CD8-positive, alpha-beta memory T cell (primary cell): ENCODE measurements around the gene CHRM4. TPM values are rescaled to one million over a fixed set of nuclear protein-coding genes. Genes with fewer than 3 reads are reported as not detected.

ENCODE experiments used
- CTCF ChIA-PET: fragments of 350-600 bp; sonication (Branson Sonifier 250); formaldehyde crosslinking; loops from one replicate; lab custom pipeline; 2021; ENCODE audit warnings: antibody characterized with exemption; lab: Charles Lee
- POLR2A ChIA-PET: fragments of 350-600 bp; sonication (Branson Sonifier 250); formaldehyde crosslinking; loops from one replicate; lab custom pipeline; 2021; ENCODE audit warnings: antibody characterized with exemption; lab: Charles Lee
- DNase-seq, 5 donors: peaks; one replicate each; pipeline versions ENCODE4 v3.0.0 to v3.0.0-alpha.2; 2020 to 2022; ENCODE audit warnings: mixed read lengths in 1 of 5
- H3K27ac ChIP-seq: one replicate; pipeline ENCODE4 v1.7.0; 2013; ENCODE audit warnings: low read depth, mild to moderate bottlenecking, low read length, moderate library complexity
- H3K27me3 ChIP-seq: 2 replicates; pipeline ENCODE4 v1.7.0; 2013; ENCODE audit warnings: low read length, mild to moderate bottlenecking; ENCODE audit not compliant: insufficient read depth, poor library complexity, severe bottlenecking
- H3K36me3 ChIP-seq: 2 replicates; pipeline ENCODE4 v1.7.0; 2013; ENCODE audit warnings: mild to moderate bottlenecking, low read length, moderate library complexity; ENCODE audit not compliant: insufficient read depth
- H3K4me1 ChIP-seq: 2 replicates; pipeline ENCODE4 v1.7.0; 2013; ENCODE audit warnings: mild to moderate bottlenecking, low read length, moderate library complexity; ENCODE audit not compliant: insufficient read depth
- H3K4me3 ChIP-seq: 2 replicates; pipeline ENCODE4 v1.7.0; 2013; ENCODE audit warnings: mild to moderate bottlenecking, low read length
- H3K9me3 ChIP-seq: 2 replicates; pipeline ENCODE4 v1.7.0; 2013; ENCODE audit warnings: mild to moderate bottlenecking, low read length
- H3K27ac Mint-ChIP-seq, 8 donors: one replicate each; pipeline ENCODE4 v1.8.0; 2020 to 2021; ENCODE audit warnings: mixed read lengths in 8 of 8, mild to moderate bottlenecking in 6 of 8, inconsistent platforms in 3 of 8, moderate library complexity in 3 of 8
- H3K27me3 Mint-ChIP-seq, 2 donors: one replicate each; pipeline ENCODE4 v1.8.0; 2020 to 2021; ENCODE audit warnings: mixed read lengths in 2 of 2, mild to moderate bottlenecking in 1 of 2, moderate library complexity in 1 of 2
- H3K36me3 Mint-ChIP-seq, 3 donors: one replicate each; pipeline ENCODE4 v1.8.0; 2020 to 2021; ENCODE audit warnings: mixed read lengths in 3 of 3, inconsistent platforms in 1 of 3, mild to moderate bottlenecking in 1 of 3
- H3K4me1 Mint-ChIP-seq, 3 donors: one replicate each; pipeline ENCODE4 v1.8.0; 2020 to 2021; ENCODE audit warnings: mixed read lengths in 3 of 3, inconsistent platforms in 1 of 3, mild to moderate bottlenecking in 1 of 3
- H3K4me3 Mint-ChIP-seq, 7 donors: one replicate each; pipeline ENCODE4 v1.8.0; 2020 to 2021; ENCODE audit warnings: mixed read lengths in 7 of 7, mild to moderate bottlenecking in 6 of 7, moderate library complexity in 4 of 7, inconsistent platforms in 2 of 7
- H3K9me3 Mint-ChIP-seq, 5 donors: one replicate each; pipeline ENCODE4 v1.8.0; 2020 to 2022; ENCODE audit warnings: mixed read lengths in 5 of 5, mild to moderate bottlenecking in 3 of 5, moderate library complexity in 2 of 5, inconsistent platforms in 1 of 5
- polyA plus RNA-seq: library from polyadenylated mRNA; unstranded; fragments of 300-500 nt; fragmentation: Illumina TruSeq; gene quantifications from one replicate; pipeline ENCODE4 v1.2.3, GENCODE V29; 2021
- total RNA-seq, 2 experiments: library from RNA; stranded (reverse); gene quantifications; one replicate each; pipeline ENCODE4 v1.2.3, GENCODE V29; 2021

The CHRM4 gene
- total and polyA plus RNA-seq, 3 experiments from 2014 or later: 0.63 TPM; not detected in 2

DNA sequence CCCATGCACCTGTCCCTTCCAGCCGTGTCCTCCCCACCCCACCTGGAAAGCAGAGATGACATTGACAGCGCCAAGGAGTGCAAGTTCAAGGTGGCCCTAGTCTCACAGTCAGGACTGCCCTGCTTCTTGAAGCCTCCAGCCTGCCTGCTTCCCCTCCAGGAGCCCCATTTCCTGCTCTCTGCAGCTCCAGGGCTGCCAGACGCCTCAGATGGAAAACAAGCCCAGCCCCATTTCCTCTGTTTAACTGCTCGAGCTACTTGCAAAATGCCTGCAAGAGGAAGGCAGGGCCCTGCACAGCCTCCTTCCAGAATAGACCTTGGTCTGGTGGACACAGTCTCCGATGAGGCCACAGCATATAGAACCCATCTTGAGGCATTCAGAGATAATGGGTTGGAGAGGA, 49.3 kb downstream of the CHRM4 start:
- CTCF ChIA-PET: interaction anchor here (10.0 to 18.1 kb wide), 2 partner anchors 12 to 25 kb away, joined by 67 to 358 read pairs; no protein-coding TSS in a partner anchor
- no peak overlapping the region for H3K4me3 ChIP-seq
- peaks cover 77% of the 10 kb centered on the region for H3K4me1 ChIP-seq
- H3K9me3 ChIP-seq: no peaks in the 10 kb centered on the region
- Mint-ChIP-seq H3K4me3 (peak overlapping the region in 2 of 7 donors; percentile 12 to 25), H3K36me3 (peaks cover 0 to 1% (median 0%) of the 10 kb centered on the region in 3 donors), H3K4me1 (peaks cover 38 to 50% (median 47%) of the 10 kb centered on the region in 3 donors), H3K9me3 (no peaks in the 10 kb centered on the region), H3K27ac (peak overlapping the region in 3 of 8 donors; percentile 22 to 45 (median 32)), H3K27me3 (peaks cover 4 to 6% of the 10 kb centered on the region in 2 donors)
- no peaks in the 10 kb centered on the region for H3K27me3 ChIP-seq
- POLR2A ChIA-PET: no interaction called here
- peak in 1 of 5 donors; percentile 45 for DNase-seq
- no peak overlapping the region for H3K27ac ChIP-seq
- no peaks in the 10 kb centered on the region for H3K36me3 ChIP-seq

DNA sequence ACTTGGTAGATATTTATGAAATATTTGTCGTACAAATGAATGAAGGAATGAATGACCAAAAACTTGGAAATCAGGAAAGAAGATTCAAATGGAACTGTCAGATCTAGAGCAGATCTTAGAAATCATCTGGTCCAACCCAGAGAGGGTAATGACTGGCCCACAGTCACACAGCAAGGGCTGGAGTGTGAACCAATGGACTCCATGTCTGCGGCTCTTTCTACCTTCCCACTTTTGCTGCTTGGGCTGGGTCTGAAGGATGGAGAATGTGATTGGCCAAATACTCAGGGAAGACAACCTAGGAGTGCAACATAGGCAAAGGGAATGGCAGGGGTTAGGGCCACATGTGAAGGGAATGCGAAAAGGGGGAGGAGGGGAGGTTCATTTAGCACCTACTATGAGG, 50.1 kb downstream of the CHRM4 start:
- peaks cover 72% of the 10 kb centered on the region for H3K4me1 ChIP-seq
- no peaks in the 10 kb centered on the region for H3K36me3 ChIP-seq
- peak overlapping the region in 3 of 8 donors; percentile 16 to 58 (median 39) for H3K27ac Mint-ChIP-seq
- H3K4me3 ChIP-seq: no peak overlapping the region
- H3K27ac ChIP-seq: no peak overlapping the region
- ChIA-PET POLR2A (no interaction called here), CTCF (interaction anchor here (10.0 to 18.1 kb wide), 2 partner anchors 11 to 26 kb away, joined by 67 to 358 read pairs; no protein-coding TSS in a partner anchor)
- no peaks in the 10 kb centered on the region for H3K9me3 Mint-ChIP-seq
- DNase-seq: no peak
- H3K27me3 Mint-ChIP-seq: peaks cover 3 to 4% of the 10 kb centered on the region in 2 donors
- H3K9me3 ChIP-seq: no peaks in the 10 kb centered on the region
- H3K4me1 Mint-ChIP-seq: peaks cover 32 to 43% (median 41%) of the 10 kb centered on the region in 3 donors
- peak overlapping the region in 2 of 7 donors; percentile 12 to 21 for H3K4me3 Mint-ChIP-seq
- H3K27me3 ChIP-seq: no peaks in the 10 kb centered on the region
- H3K36me3 Mint-ChIP-seq: no peaks in the 10 kb centered on the region

DNA sequence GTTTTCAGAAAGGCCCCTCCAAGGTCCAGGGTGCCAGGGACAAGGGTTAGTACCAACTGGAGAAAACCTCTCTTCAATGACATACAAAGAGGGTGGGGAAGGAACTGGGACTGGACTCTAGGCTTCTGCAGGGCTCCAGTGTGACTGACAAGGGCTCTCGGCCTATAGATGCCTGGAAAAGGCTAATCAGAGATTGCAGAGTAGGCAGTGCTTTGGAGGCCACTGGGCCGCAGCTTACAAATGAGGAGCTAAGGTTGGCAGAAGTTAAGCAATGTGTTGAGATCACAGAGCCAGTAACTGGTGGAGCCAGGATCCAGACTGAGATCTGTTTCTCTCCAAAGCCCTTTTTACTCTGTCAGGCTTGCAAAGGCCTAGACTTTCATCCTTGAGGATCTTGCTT, 51.8 kb downstream of the CHRM4 start:
- no peak for DNase-seq
- Histone ChIP-seq H3K36me3 (no peaks in the 10 kb centered on the region), H3K9me3 (no peaks in the 10 kb centered on the region), H3K4me1 (peaks cover 65% of the 10 kb centered on the region), H3K27me3 (no peaks in the 10 kb centered on the region), H3K4me3 (no peak overlapping the region), H3K27ac (no peak overlapping the region)
- Mint-ChIP-seq H3K27ac (no peak overlapping the region), H3K9me3 (no peaks in the 10 kb centered on the region), H3K27me3 (peaks cover 7 to 13% of the 10 kb centered on the region in 2 donors), H3K4me3 (no peak overlapping the region), H3K4me1 (peaks cover 15 to 27% (median 26%) of the 10 kb centered on the region in 3 donors), H3K36me3 (no peaks in the 10 kb centered on the region)
- CTCF ChIA-PET: interaction anchor here (10.0 kb wide), 1 partner anchor 9 kb away, joined by 67 read pairs; no protein-coding TSS in a partner anchor
- POLR2A ChIA-PET: no interaction called here

DNA sequence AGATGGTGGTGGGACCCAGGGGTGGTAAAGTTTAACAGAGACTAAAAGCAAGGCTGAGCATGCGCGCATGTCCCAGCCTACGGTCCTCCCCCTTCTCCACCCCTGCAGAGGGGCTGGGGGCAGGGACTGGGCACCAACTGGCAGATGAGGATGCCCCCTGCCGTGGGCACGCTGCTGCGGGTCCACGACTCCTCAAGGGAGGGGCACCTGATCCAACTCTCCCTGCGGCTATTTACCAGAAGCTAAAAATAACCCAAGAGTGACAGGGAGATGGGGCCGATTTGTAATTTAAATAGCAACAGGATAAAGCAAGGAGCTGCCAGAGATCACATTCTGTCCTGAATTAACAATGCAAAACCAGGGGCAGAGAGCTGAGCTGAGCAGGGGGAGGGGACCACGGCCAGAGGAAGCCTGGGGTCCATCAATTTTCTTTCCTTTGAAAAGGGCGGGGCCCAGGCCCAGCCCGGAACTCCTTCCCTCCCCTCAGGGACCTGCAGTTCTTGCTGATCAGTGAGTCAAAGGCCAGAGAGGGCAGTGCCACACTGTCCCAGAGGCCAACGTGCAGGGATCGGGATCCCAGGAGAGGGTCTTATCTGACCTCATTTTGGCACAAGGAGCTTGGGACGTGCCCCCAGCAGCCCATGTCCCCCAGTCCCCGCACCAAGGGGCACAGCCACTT, 52.4 kb downstream of the CHRM4 start:
- Mint-ChIP-seq H3K27me3 (peaks cover 11 to 20% of the 10 kb centered on the region in 2 donors), H3K27ac (peak overlapping the region in 1 of 8 donors; percentile 32), H3K9me3 (no peaks in the 10 kb centered on the region), H3K4me3 (no peak overlapping the region), H3K36me3 (no peaks in the 10 kb centered on the region), H3K4me1 (peaks cover 16 to 24% (median 24%) of the 10 kb centered on the region in 3 donors)
- Histone ChIP-seq H3K4me1 (peaks cover 63% of the 10 kb centered on the region), H3K36me3 (no peaks in the 10 kb centered on the region), H3K27ac (no peak overlapping the region), H3K27me3 (no peaks in the 10 kb centered on the region), H3K4me3 (no peak overlapping the region), H3K9me3 (no peaks in the 10 kb centered on the region)
- ChIA-PET CTCF (no interaction called here), POLR2A (no interaction called here)
- DNase-seq: no peak

DNA sequence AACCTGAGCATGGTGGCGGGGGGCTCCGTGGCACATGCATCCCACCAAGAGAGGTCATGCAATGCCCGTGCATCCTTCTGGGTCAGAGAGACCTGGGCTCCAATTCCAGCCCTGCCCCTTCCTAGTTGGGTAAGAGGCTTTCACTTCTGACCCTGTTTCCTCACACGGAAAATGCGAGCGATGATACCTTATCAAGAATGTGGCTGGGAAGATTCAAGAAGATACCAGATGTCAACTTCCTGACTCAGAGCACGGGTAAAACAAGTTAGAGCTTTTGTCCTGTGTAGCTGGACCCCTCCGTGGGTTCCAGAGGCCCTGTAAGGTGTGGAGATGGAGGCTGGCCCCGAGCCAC, 53.0 kb downstream of the CHRM4 start:
- H3K27ac Mint-ChIP-seq: peak overlapping the region in 1 of 8 donors; percentile 70
- no peak for DNase-seq
- no peaks in the 10 kb centered on the region for H3K36me3 ChIP-seq
- no peak overlapping the region for H3K27ac ChIP-seq
- H3K4me1 ChIP-seq: peaks cover 63% of the 10 kb centered on the region
- peaks cover 11 to 21% of the 10 kb centered on the region in 2 donors for H3K27me3 Mint-ChIP-seq
- H3K4me3 ChIP-seq: no peak overlapping the region
- H3K4me1 Mint-ChIP-seq: peaks cover 17 to 24% (median 21%) of the 10 kb centered on the region in 3 donors
- CTCF ChIA-PET: no interaction called here
- H3K36me3 Mint-ChIP-seq: no peaks in the 10 kb centered on the region
- no peak overlapping the region for H3K4me3 Mint-ChIP-seq
- no peaks in the 10 kb centered on the region for H3K27me3 ChIP-seq
- H3K9me3 Mint-ChIP-seq: no peaks in the 10 kb centered on the region
- POLR2A ChIA-PET: no interaction called here
- no peaks in the 10 kb centered on the region for H3K9me3 ChIP-seq

DNA sequence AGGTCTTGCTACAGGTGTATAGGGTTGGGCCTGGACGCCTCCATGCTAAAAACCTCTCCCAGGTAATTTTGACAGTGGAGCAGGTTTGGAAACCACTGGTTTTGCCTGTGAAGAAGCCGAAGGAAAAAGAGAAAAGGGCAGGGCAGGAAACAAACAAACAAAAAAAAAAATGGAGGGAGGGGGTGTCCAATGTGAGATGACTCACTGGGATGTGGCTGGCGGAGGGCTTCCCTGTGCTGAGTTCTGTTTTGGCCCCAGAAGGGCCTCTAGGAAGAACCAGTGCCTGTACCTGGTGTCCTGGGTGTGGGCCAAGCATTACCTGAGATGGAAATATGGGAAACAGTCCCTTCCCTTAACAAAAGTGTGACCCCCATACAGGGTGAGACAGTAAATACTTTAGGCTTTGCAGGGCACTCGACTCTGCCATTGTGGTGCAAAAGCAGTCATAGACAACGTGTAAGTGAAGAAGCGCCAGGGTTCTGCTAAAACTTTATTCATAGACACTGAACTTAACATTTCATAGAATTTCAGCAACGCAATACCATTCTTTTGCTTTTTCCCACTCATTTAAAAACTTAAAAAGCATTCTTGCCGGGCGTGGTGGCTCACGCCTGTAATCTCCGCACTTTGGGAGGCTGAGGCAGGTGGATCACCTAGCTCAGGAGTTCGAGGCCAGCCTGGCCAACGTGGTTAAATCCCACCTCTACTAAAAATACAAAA, 53.8 kb downstream of the CHRM4 start:
- DNase-seq: no peak
- Mint-ChIP-seq H3K27me3 (peaks cover 14 to 24% of the 10 kb centered on the region in 2 donors), H3K27ac (peak overlapping the region in 1 of 8 donors; percentile 46), H3K4me3 (no peak overlapping the region), H3K36me3 (no peaks in the 10 kb centered on the region), H3K4me1 (peaks cover 18 to 23% (median 22%) of the 10 kb centered on the region in 3 donors), H3K9me3 (no peaks in the 10 kb centered on the region)
- CTCF ChIA-PET: no interaction called here
- H3K4me1 ChIP-seq: peaks cover 59% of the 10 kb centered on the region
- POLR2A ChIA-PET: interaction anchor here (0.7 kb wide), 1 partner anchor 154 kb away, joined by 3 read pairs; no protein-coding TSS in a partner anchor
- H3K27me3 ChIP-seq: no peaks in the 10 kb centered on the region
- no peak overlapping the region for H3K4me3 ChIP-seq
- H3K36me3 ChIP-seq: no peaks in the 10 kb centered on the region
- no peak overlapping the region for H3K27ac ChIP-seq
- H3K9me3 ChIP-seq: no peaks in the 10 kb centered on the region

DNA sequence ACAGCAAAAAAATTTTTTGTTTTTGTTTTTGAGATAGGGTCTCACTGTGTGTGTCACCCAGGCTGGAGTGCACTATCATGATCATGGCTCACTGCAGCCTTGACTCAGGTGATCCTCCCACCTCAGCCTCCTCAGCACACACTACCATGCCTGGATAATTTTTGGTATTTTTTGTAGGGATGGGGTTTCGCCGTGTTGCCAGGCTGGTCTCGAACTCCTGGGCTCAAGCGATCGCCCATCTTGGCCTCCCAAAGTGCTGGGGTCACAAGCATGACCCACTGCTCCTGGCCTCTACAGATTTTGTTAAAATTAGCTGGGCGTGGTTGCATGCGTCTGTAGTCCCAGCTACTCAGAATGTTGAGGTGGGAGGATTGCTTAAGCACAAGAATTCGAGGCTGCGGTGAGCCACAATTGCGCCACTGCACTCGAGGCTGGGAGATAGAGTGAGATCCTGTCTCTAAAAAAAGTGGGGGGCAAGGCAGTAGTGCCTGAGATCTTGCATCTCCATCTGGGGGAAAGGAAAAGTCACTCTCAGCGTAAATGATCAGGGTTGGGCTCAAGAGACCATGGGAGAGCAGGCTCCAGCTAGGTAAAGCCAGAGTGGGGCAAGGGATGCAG, 54.9 kb downstream of the CHRM4 start:
- ChIA-PET CTCF (no interaction called here), POLR2A (no interaction called here)
- Mint-ChIP-seq H3K36me3 (no peaks in the 10 kb centered on the region), H3K4me1 (peaks cover 14 to 22% (median 19%) of the 10 kb centered on the region in 3 donors), H3K4me3 (peak overlapping the region in 1 of 7 donors; percentile 50), H3K27me3 (peaks cover 17 to 27% of the 10 kb centered on the region in 2 donors), H3K9me3 (peaks cover 0 to under 1% (median 0%) of the 10 kb centered on the region in 5 donors), H3K27ac (no peak overlapping the region)
- Histone ChIP-seq H3K4me1 (peaks cover 56% of the 10 kb centered on the region), H3K27me3 (no peaks in the 10 kb centered on the region), H3K4me3 (no peak overlapping the region), H3K36me3 (no peaks in the 10 kb centered on the region), H3K9me3 (no peaks in the 10 kb centered on the region), H3K27ac (no peak overlapping the region)
- DNase-seq: no peak
